Liver (tissue), 3 donors: Measurements from ENCODE around the gene NPS.

ENCODE experiments used
- EGR1 ChIP-seq, 2 donors: IDR thresholded peaks; 2 replicates each; pipeline ENCODE4 v1.6.1; 2016 to 2018; ENCODE audit warnings: antibody characterized with exemption in 2 of 2, low read depth in 2 of 2
- RAD21 ChIP-seq, 2 donors: IDR thresholded peaks; 2 replicates each; pipeline ENCODE4 v1.6.1; 2016; ENCODE audit warnings: antibody characterized with exemption in 2 of 2, mild to moderate bottlenecking in 2 of 2
- TF ChIP-seq, protein P1 (sequence below): fragments of 150-350 bp; IDR thresholded peaks from 2 replicates; pipeline ENCODE4 v1.5.1; 2017; ENCODE audit warnings: improper control_type of control experiment, low read depth, low read length; ENCODE audit not compliant: missing input control
- TF ChIP-seq, protein P2 (sequence below): IDR thresholded peaks from 2 replicates; pipeline ENCODE4 v1.6.1; 2016; ENCODE audit warnings: antibody characterized with exemption
- TF ChIP-seq, protein P3 (sequence below): IDR thresholded peaks from 2 replicates; pipeline ENCODE4 v1.6.1; 2016; ENCODE audit warnings: antibody characterized with exemption
- donor health status: healthy.
- donor health status: healthy.

DNA sequence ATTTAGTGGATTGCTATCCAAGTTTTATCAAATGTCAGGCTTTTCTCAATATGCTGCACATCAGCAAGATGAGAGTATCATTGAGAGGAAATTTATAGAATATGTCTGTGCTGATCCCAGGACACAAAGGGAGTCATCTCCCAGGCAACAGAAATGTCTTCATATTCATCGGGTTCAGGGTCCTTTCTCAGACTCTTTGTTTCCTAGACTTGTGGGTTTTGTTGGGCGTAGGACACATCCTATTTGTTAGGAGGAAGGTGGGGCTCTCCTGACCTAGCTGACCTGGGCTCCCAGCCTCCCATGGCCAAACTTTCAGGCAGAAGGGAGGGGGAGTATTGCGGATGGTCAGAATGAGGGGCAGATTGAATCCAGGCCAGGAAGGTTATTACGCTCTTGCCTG, 22.9 kb upstream of the NPS start:
- TF ChIP-seq RAD21 (IDR thresholded peaks at IDR 0.05) (no peak), EGR1 (IDR thresholded peaks at IDR 0.05; ENCODE audit: low read depth in 2 of 2) (no peak)
- TF ChIP-seq, protein P1, sequence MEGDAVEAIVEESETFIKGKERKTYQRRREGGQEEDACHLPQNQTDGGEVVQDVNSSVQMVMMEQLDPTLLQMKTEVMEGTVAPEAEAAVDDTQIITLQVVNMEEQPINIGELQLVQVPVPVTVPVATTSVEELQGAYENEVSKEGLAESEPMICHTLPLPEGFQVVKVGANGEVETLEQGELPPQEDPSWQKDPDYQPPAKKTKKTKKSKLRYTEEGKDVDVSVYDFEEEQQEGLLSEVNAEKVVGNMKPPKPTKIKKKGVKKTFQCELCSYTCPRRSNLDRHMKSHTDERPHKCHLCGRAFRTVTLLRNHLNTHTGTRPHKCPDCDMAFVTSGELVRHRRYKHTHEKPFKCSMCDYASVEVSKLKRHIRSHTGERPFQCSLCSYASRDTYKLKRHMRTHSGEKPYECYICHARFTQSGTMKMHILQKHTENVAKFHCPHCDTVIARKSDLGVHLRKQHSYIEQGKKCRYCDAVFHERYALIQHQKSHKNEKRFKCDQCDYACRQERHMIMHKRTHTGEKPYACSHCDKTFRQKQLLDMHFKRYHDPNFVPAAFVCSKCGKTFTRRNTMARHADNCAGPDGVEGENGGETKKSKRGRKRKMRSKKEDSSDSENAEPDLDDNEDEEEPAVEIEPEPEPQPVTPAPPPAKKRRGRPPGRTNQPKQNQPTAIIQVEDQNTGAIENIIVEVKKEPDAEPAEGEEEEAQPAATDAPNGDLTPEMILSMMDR: no peak
- TF ChIP-seq, protein P2, sequence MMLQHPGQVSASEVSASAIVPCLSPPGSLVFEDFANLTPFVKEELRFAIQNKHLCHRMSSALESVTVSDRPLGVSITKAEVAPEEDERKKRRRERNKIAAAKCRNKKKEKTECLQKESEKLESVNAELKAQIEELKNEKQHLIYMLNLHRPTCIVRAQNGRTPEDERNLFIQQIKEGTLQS: no peak
- TF ChIP-seq, protein P3, sequence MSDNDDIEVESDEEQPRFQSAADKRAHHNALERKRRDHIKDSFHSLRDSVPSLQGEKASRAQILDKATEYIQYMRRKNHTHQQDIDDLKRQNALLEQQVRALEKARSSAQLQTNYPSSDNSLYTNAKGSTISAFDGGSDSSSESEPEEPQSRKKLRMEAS: no peak
